ENCODE measurements around the gene BABAM2. TPM values are rescaled to one million over a fixed set of nuclear protein-coding genes. Genes with fewer than 3 reads are reported as not detected.

Gene BABAM2
- total RNA-seq, 1 experiment from 2014 or later: 27.1 TPM

- Histone ChIP-seq H3T11ph (ENCODE audit: low read length) (no peak overlapping the region), H3K27me3 (ENCODE audit: insufficient read depth, low read length) (no peaks in the 10 kb centered on the region), H3K4ac (ENCODE audit: low read depth, low read length) (no peak overlapping the region), H2BK5ac (ENCODE audit: insufficient read length, low read length) (no peak overlapping the region), H3K4me1 (ENCODE audit: insufficient read depth, low read length) (no peaks in the 10 kb centered on the region), H3K27ac (ENCODE audit: insufficient read length, low read depth, low read length) (no peak overlapping the region), H3K79me2 (ENCODE audit: insufficient read depth, low read length) (no peaks in the 10 kb centered on the region), H4K5ac (ENCODE audit: insufficient read length, low read depth, low read length) (no peak overlapping the region), H3K4me2 (ENCODE audit: insufficient read depth, insufficient read length, low read length) (no peak overlapping the region), H3K23ac (ENCODE audit: insufficient read length, low read depth, low read length) (no peak overlapping the region), H3K9me3 (ENCODE audit: control insufficient read depth, low read depth, low read length) (no peaks in the 10 kb centered on the region), H3K14ac (ENCODE audit: insufficient read depth, low read length) (no peak overlapping the region), H3K56ac (ENCODE audit: insufficient read length, low read depth, low read length) (no peak overlapping the region), H4K8ac (replicated peaks; ENCODE audit: insufficient read length, low read depth, low read length) (no peak overlapping the region), H4K20me1 (ENCODE audit: control insufficient read depth, insufficient read depth, insufficient read length) (no peaks in the 10 kb centered on the region), H3K18ac (ENCODE audit: insufficient read length, low read depth, low read length) (no peak overlapping the region), H2BK15ac (ENCODE audit: low read depth, low read length) (no peak overlapping the region), H3K79me1 (ENCODE audit: insufficient read depth, low read depth, low read length, poor library complexity, severe bottlenecking) (no peaks in the 10 kb centered on the region), H2AFZ (ENCODE audit: low read length) (no peak overlapping the region), H2BK120ac (ENCODE audit: low read depth, low read length, poor library complexity, severe bottlenecking) (no peak overlapping the region), H3K9ac (ENCODE audit: extremely low read depth, insufficient read length, low read length) (no peak overlapping the region), H3K23me2 (ENCODE audit: insufficient read length, low read depth, low read length, poor library complexity, severe bottlenecking) (no peaks in the 10 kb centered on the region), H2BK12ac (ENCODE audit: insufficient read length, low read depth, low read length) (no peak overlapping the region), H4K91ac (ENCODE audit: insufficient read length, low read depth, low read length) (no peak overlapping the region), H2BK20ac (ENCODE audit: low read depth, low read length, poor library complexity, severe bottlenecking) (no peak overlapping the region), H2AK5ac (ENCODE audit: insufficient read length, low read length) (no peak overlapping the region)
- H3K27ac Mint-ChIP-seq: no peak overlapping the region
- H3K4me3 Mint-ChIP-seq: no peak overlapping the region
- no CpG with 5 or more reads among the region's 1 CpG for WGBS (ENCODE audit: extremely low coverage, insufficient read length, low lambda C conversion rate)
- no peak for DNase-seq
- peak; percentile 98 for TF ChIP-seq CTCF (conservative IDR thresholded peaks at IDR 0.05)
- peaks cover 9 to 12% of the 10 kb centered on the region in 2 experiments for H3K9me3 Mint-ChIP-seq
- no peaks in the 10 kb centered on the region for H3K4me1 Mint-ChIP-seq
- H3K36me3 Mint-ChIP-seq (ENCODE audit: insufficient read depth in 1 of 3, low read depth in 3 of 3): peaks cover 0 to 6% (median 4%) of the 10 kb centered on the region in 3 experiments; a peak in 3 of 7 replicates
- no peaks in the 10 kb centered on the region for H3K27me3 Mint-ChIP-seq (ENCODE audit: low read depth)
Observed at GRCh38 chr2:28155627-28156026, 265.1 kb downstream of the BABAM2 start.

Data from H9 (cell line).